Measurements from ENCODE around the gene AGBL1.

AGBL1 gene

GRCh38 chr15:86714241-86714640 is 634.6 kb downstream of the AGBL1 start:
- no peak for DNase-seq (ENCODE audit: low spot score)

GRCh38 chr15:86725628-86726027 is 646.0 kb downstream of the AGBL1 start:
- no peak for DNase-seq (ENCODE audit: low spot score)

- DNase-seq (ENCODE audit: low spot score): no peak
Observed at GRCh38 chr15:86735247-86736040, 655.8 kb downstream of the AGBL1 start.

- no peak for DNase-seq (ENCODE audit: low spot score)
Observed at GRCh38 chr15:86741917-86742316, 662.2 kb downstream of the AGBL1 start.

- peak; percentile 44 for DNase-seq (ENCODE audit: low spot score)
Observed at GRCh38 chr15:86743283-86743903, 663.7 kb downstream of the AGBL1 start.

GRCh38 chr15:86744198-86744780 is 664.6 kb downstream of the AGBL1 start:
- DNase-seq (ENCODE audit: low spot score): no peak

GRCh38 chr15:86751116-86751515 is 671.4 kb downstream of the AGBL1 start:
- no peak for DNase-seq (ENCODE audit: low spot score)

GRCh38 chr15:86754846-86755245 is 675.2 kb downstream of the AGBL1 start:
- no peak for DNase-seq (ENCODE audit: low spot score)

- DNase-seq (ENCODE audit: low spot score): no peak
Observed at GRCh38 chr15:86756688-86757087, 677.0 kb downstream of the AGBL1 start.

- DNase-seq (ENCODE audit: low spot score): no peak
Observed at GRCh38 chr15:86759800-86760523, 680.3 kb downstream of the AGBL1 start.

GRCh38 chr15:86762874-86763273 is 683.2 kb downstream of the AGBL1 start:
- DNase-seq (ENCODE audit: low spot score): no peak

GRCh38 chr15:86764021-86764420 is 684.4 kb downstream of the AGBL1 start:
- no peak for DNase-seq (ENCODE audit: low spot score)

- no peak for DNase-seq (ENCODE audit: low spot score)
Observed at GRCh38 chr15:86765281-86765680, 685.6 kb downstream of the AGBL1 start.

GRCh38 chr15:86772369-86773059 is 692.8 kb downstream of the AGBL1 start:
- DNase-seq (ENCODE audit: low spot score): no peak

GRCh38 chr15:86773736-86774135 is 694.1 kb downstream of the AGBL1 start:
- no peak for DNase-seq (ENCODE audit: low spot score)

- no peak for DNase-seq (ENCODE audit: low spot score)
Observed at GRCh38 chr15:86776145-86776544, 696.5 kb downstream of the AGBL1 start.

GRCh38 chr15:86796521-86796920 is 716.9 kb downstream of the AGBL1 start:
- DNase-seq (ENCODE audit: low spot score): no peak

- DNase-seq (ENCODE audit: low spot score): no peak
Observed at GRCh38 chr15:86797135-86797534, 717.5 kb downstream of the AGBL1 start.

- no peak for DNase-seq (ENCODE audit: low spot score)
Observed at GRCh38 chr15:86799226-86799625, 719.6 kb downstream of the AGBL1 start.

- DNase-seq (ENCODE audit: low spot score): no peak
Observed at GRCh38 chr15:86802244-86802643, 722.6 kb downstream of the AGBL1 start.

GRCh38 chr15:86804406-86804805 is 724.7 kb downstream of the AGBL1 start:
- DNase-seq (ENCODE audit: low spot score): no peak

GRCh38 chr15:86810329-86810728 is 730.7 kb downstream of the AGBL1 start:
- DNase-seq (ENCODE audit: low spot score): no peak

Data from RKO (cell line).